OCI-LY1 (cell line): ENCODE data around the gene POLR2A.
A peak's percentile ranks its signal among the peaks of the same experiment; 100 is the strongest.

Experiments used
- H2AFZ ChIP-seq: fragments of 200-600 bp; sonication (generic), shearing (Covaris generic); 2 replicates; pipeline ENCODE4 v1.6.0; 2014; ENCODE audit warnings: antibody characterized with exemption, mild to moderate bottlenecking, low read length
- H3F3A ChIP-seq: fragments of 200-600 bp; sonication (generic), shearing (Covaris generic); 2 replicates; pipeline ENCODE4 v1.6.0; 2014; ENCODE audit warnings: mild to moderate bottlenecking, antibody characterized with exemption, low read length, moderate library complexity; ENCODE audit not compliant: insufficient read depth
- H3K27ac ChIP-seq: fragments of 200-600 bp; sonication (generic); 2 replicates; pipeline ENCODE4 v1.5.1; 2014; ENCODE audit warnings: low read length, mixed run types, mild to moderate bottlenecking, low read depth; ENCODE audit not compliant: poor library complexity, severe bottlenecking
- H3K27me3 ChIP-seq: fragments of 200-600 bp; sonication (generic); 2 replicates; pipeline ENCODE4 v1.6.0; 2014; ENCODE audit warnings: antibody characterized with exemption, mild to moderate bottlenecking, low read length, moderate library complexity; ENCODE audit not compliant: insufficient read depth
- H3K36me3 ChIP-seq: fragments of 200-600 bp; sonication (generic); 2 replicates; pipeline ENCODE4 v1.6.1; 2014; ENCODE audit warnings: mild to moderate bottlenecking, antibody characterized with exemption, low read length, moderate library complexity, mixed read lengths; ENCODE audit not compliant: insufficient read depth
- H3K4me1 ChIP-seq: fragments of 200-600 bp; sonication (generic); 2 replicates; pipeline ENCODE4 v1.5.1; 2014; ENCODE audit warnings: mild to moderate bottlenecking, low read length, moderate library complexity; ENCODE audit not compliant: insufficient read depth, severe bottlenecking
- H3K4me2 ChIP-seq: fragments of 200-600 bp; sonication (generic), shearing (Covaris generic); 2 replicates; pipeline ENCODE4 v1.6.1; 2014; ENCODE audit warnings: low read length
- H3K4me3 ChIP-seq: fragments of 200-600 bp; sonication (generic); 2 replicates; pipeline ENCODE4 v1.5.1; 2014; ENCODE audit warnings: low read length, low read depth, mild to moderate bottlenecking, mixed read lengths; ENCODE audit not compliant: poor library complexity, severe bottlenecking
- H3K79me2 ChIP-seq: fragments of 200-600 bp; shearing (Covaris generic); 2 replicates; pipeline ENCODE4 v1.6.1; 2016; ENCODE audit warnings: mixed run types, low read length, mixed read lengths; ENCODE audit not compliant: insufficient read depth
- H3K9ac ChIP-seq: fragments of 200-600 bp; sonication (generic), shearing (Covaris generic); 2 replicates; pipeline ENCODE4 v1.6.1; 2014; ENCODE audit warnings: mild to moderate bottlenecking, low read length, mixed read lengths
- H3K9me2 ChIP-seq: fragments of 200-600 bp; sonication (generic), shearing (Covaris generic); 2 replicates; pipeline ENCODE4 v1.6.1; 2014; ENCODE audit warnings: low read depth, mild to moderate bottlenecking, low read length, mixed read lengths
- H3K9me3 ChIP-seq: fragments of 200-600 bp; shearing (Covaris generic); 2 replicates; pipeline ENCODE4 v1.6.1; 2014; ENCODE audit warnings: low read length, mixed read lengths
- H4K20me1 ChIP-seq: fragments of 200-600 bp; sonication (generic), shearing (Covaris generic); 2 replicates; pipeline ENCODE4 v1.6.0; 2016; ENCODE audit warnings: mild to moderate bottlenecking, low read length; ENCODE audit not compliant: insufficient read depth
- CTCF ChIP-seq: fragments of 200-600 bp; sonication (generic), shearing (Covaris generic); IDR thresholded peaks from 2 replicates; pipeline ENCODE4 v1.5.1; 2017; ENCODE audit warnings: mild to moderate bottlenecking, antibody characterized with exemption, low read length, moderate library complexity, mixed read lengths
- EZH2 ChIP-seq: fragments of 200-600 bp; sonication (generic), shearing (Covaris generic); IDR thresholded peaks from 2 replicates; pipeline ENCODE4 v1.8.0; 2017; ENCODE audit warnings: borderline replicate concordance, mixed run types, mild to moderate bottlenecking, antibody characterized with exemption, low read length, moderate library complexity, mixed read lengths

Gene POLR2A

GRCh38 chr17:7476951-7477350 is 7.2 kb upstream of the POLR2A start:
- H3K4me2 ChIP-seq: peak overlapping the region; percentile 69
- peak overlapping the region; percentile 76 for H3K4me3 ChIP-seq
- no peaks in the 10 kb centered on the region for H4K20me1 ChIP-seq
- H3K9me2 ChIP-seq: no peaks in the 10 kb centered on the region
- no peak for TF ChIP-seq CTCF
- TF ChIP-seq EZH2: no peak
- H3K9me3 ChIP-seq: no peaks in the 10 kb centered on the region
- H3K4me1 ChIP-seq: peaks cover 44% of the 10 kb centered on the region
- no peaks in the 10 kb centered on the region for H3K27me3 ChIP-seq
- H3F3A ChIP-seq: no peaks in the 10 kb centered on the region
- H2AFZ ChIP-seq: no peak overlapping the region
- peak overlapping the region; percentile 85; the same call in 1 of the 2 replicates for H3K9ac ChIP-seq
- H3K36me3 ChIP-seq: no peaks in the 10 kb centered on the region
- peaks cover 12% of the 10 kb centered on the region for H3K79me2 ChIP-seq
- H3K27ac ChIP-seq: peak overlapping the region; percentile 77

- peak overlapping the region; percentile 76 for H3K4me3 ChIP-seq
- H3K4me2 ChIP-seq: peak overlapping the region; percentile 69
- no peaks in the 10 kb centered on the region for H3K36me3 ChIP-seq
- H4K20me1 ChIP-seq: no peaks in the 10 kb centered on the region
- H3K9me3 ChIP-seq: no peaks in the 10 kb centered on the region
- H3F3A ChIP-seq: no peaks in the 10 kb centered on the region
- peak overlapping the region; percentile 77 for H3K27ac ChIP-seq
- H2AFZ ChIP-seq: no peak overlapping the region
- H3K9ac ChIP-seq: peak overlapping the region; percentile 85
- peaks cover 45% of the 10 kb centered on the region for H3K4me1 ChIP-seq
- no peaks in the 10 kb centered on the region for H3K9me2 ChIP-seq
- no peak for TF ChIP-seq EZH2
- TF ChIP-seq CTCF: no peak
- H3K27me3 ChIP-seq: no peaks in the 10 kb centered on the region
- H3K79me2 ChIP-seq: peaks cover 12% of the 10 kb centered on the region
Observed at GRCh38 chr17:7477392-7478275, 6.5 kb upstream of the POLR2A start.

GRCh38 chr17:7478276-7479212 is 5.6 kb upstream of the POLR2A start:
- H3K9me2 ChIP-seq: no peaks in the 10 kb centered on the region
- H2AFZ ChIP-seq: no peak overlapping the region
- H3K4me1 ChIP-seq: peaks cover 54% of the 10 kb centered on the region
- peak overlapping the region; percentile 85 for H3K9ac ChIP-seq
- peaks cover 12% of the 10 kb centered on the region for H3K79me2 ChIP-seq
- H3K4me2 ChIP-seq: peak overlapping the region; percentile 69
- peak overlapping the region; percentile 77 for H3K27ac ChIP-seq
- no peaks in the 10 kb centered on the region for H4K20me1 ChIP-seq
- H3K4me3 ChIP-seq: peak overlapping the region; percentile 76
- TF ChIP-seq EZH2: no peak
- no peak for TF ChIP-seq CTCF
- H3K27me3 ChIP-seq: no peaks in the 10 kb centered on the region
- no peaks in the 10 kb centered on the region for H3K36me3 ChIP-seq
- no peaks in the 10 kb centered on the region for H3F3A ChIP-seq
- no peaks in the 10 kb centered on the region for H3K9me3 ChIP-seq
